Right kidney (tissue), 1 donor: ENCODE measurements around the gene ZBTB8OS.
"Not testable (repeated sequence)": the region's sequence is repeated elsewhere in the genome, so short reads cannot be mapped to it uniquely, and the experiment has no call there.

Source experiments
- DNase-seq: peaks from one replicate; pipeline ENCODE4 v3.0.0-alpha.2; 2016

The ZBTB8OS gene

DNA sequence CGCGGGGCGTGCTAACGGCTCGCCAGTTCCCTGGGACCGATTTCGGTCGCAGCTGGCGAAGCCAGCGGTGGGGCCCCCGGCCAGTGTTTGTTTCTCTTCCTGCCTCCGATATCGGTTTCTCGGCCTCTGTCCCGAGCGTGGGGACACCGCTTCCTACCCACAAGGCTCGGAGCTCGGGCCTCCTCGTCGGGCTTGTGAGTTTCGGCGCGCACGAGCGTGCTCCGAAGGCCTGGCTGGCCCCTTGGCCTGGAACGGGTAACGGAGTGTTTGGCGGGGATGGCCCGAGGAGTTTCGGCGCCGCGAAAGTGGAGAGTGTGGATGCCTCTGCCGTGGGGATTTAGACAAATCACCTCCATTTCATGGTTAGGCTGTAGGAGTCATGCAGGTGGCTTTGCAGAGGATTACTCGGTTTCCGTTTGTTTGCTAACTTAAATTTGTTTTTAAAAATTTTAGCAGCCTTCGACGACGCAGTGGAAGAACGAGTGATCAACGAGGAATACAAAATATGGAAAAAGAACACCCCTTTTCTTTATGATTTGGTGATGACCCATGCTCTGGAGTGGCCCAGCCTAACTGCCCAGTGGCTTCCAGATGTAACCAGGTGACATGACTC lies 1.2 kb upstream of the ZBTB8OS start:
- no peak for DNase-seq

DNA sequence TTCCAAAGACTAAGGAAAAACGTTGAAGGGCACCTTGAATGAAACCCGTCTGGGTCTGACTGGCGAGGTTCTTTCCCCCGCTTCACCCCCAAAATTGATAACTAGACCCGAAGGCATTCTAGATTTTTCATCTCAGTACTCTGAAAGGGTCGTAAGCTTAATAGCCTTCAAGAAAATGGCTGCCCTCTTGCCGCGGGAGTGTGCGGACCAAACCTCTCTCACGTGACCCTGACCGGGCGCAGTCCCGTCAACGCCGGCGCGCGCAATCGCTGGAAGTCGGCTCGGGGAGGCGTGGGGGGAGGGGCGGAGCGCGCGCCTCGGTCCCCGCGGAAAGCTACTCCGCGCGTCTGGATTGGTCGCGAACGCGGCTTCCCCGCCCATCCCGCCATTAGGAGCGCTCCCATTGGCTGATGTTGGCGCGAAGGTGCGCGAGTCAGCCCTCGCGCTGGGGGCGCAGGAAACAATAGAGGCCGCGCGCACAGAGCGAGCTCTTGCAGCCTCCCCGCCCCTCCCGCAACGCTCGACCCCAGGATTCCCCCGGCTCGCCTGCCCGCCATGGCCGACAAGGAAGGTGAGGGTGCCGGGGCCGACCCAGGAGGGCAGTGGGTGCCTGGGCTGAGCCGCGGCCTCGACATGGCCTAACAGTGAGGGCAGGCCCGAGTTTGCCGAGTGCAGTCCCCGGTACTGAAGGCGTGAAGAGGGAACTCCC lies 556 bp upstream of the ZBTB8OS start, which contains the start of gene RBBP4:
Gene RBBP4 (plus strand): TSS at position 457 of the 709 bp plus-strand sequence. CDS start 99 bp downstream, at position 556.
- peak; percentile 98 for DNase-seq

- DNase-seq: no peak
Observed at GRCh38 chr1:32647308-32648134, 2.8 kb downstream of the ZBTB8OS start.

GRCh38 chr1:32644426-32644825 lies 5.9 kb downstream of the ZBTB8OS start:
- no peak for DNase-seq

DNA sequence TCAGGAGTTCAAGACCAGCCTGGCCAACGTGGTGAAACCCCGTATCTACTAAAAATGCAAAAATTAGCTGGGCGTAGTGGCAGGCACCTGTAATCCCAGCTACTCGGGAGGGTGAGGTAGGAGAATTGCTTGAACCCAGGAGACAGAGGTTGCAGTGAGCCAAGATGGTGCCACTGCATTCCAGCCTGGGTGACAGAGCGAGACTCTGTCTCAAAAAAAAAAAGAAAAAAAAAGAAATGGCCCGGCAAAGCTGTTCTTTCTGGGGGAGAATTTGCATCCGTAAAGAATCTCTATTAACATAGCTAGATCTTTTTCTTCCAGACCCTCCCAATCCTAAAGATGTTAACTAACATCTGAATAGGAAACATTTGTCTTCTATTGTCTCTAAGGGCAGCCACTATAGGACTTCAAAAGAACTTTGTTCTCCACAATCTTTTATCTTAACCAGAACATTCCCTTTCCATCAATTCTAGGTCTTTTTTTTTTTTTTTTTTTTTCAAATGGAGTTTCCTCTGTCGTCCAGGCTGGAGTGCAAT lies 8.0 kb downstream of the ZBTB8OS start:
- not testable (repeated sequence) for DNase-seq

DNA sequence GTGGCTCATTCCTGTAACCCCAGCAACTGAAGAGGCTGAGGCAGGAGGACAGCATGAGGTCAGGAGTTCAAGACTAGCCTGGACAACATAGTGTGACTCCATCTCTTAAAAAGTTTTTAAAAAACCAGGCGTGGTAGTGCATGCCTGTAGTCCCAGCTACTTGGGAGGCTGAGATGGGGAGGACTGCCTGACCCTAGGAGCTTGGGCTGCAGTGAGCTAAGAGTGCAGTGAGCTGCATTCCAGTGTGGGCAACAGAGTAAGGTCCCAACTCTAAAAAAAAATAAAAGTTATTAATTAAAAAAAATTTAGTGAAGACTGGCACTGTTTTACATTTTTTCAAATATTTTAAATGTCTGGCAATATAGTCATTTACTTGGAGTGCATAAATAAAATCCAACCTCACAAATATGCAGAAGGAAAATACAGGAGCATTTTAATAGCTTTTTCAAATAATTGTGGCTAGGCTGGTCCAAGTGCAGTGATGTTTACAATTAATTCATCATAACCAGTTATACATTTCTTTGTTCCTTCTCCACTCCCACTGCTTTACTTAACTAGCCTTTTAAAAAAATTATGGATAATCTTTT lies 10.8 kb downstream of the ZBTB8OS start:
- no peak for DNase-seq

DNA sequence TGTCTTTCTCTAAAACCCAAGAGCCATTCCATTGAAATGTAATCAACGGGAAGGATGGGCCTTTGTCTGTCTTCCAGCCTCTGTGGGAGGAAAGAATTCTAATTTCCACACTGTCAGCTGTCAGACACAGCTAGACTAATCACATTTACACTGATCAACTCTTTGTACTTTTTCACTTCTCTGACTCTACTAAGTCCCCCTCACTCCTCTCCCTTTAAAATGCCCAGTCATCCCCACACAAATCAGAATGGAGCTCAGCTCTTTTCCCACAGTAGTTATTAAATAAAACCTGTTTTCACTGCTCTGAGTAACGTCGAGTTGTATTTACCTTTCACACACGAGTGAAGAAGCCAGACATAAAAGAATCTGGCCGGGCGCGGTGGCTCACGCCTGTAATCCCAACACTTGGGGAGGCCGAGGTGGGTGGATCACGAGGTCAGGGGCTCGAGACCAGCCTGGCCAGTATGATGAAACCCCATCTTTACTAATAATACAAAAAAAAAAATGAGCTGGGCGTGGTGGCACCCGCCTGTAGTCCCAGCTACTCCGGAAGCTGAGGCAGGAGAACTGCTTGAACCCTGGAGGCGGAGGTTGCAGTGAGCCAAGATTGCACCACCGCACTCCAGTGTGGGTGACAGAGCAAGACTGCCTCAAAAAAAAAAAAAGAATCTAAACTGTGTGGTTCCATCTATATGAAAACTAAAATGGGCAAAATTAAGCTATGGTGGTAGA lies 13.3 kb downstream of the ZBTB8OS start:
- DNase-seq: no peak

DNA sequence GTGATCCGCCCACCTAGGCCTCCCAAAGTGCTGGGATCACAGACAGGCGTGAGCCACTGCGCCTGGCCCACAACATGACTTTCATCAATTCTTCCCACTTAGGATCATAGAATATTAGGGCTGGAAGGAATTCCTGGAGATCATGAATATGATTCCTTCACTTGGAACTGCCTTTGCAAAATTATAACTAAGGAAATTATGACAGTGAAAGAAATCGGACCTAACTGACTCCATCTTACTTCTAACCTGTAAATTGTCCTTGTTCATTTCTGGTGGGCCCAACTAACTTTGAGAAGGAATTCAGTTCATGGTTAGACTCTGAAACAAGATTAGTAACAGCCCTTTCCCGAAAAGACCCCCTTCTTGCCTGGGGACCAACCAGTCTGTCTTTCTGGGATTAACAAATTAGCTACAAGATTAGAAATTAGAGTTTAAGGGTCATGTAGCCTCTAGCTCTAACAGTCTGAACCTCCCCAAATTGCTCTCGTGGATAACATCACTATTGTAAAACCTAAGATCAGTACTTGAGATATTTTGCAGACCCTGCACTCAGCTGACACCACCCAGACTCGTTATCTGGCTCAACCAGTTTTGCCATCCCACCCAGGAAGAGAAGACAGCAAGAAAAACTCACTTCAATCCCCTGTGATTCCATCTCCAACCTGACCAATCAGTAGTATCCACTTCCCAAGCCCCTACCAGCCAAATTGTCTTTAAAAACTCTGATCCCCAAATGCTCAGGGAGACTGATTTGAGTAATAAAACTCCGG lies 14.7 kb downstream of the ZBTB8OS start:
- DNase-seq: no peak

DNA sequence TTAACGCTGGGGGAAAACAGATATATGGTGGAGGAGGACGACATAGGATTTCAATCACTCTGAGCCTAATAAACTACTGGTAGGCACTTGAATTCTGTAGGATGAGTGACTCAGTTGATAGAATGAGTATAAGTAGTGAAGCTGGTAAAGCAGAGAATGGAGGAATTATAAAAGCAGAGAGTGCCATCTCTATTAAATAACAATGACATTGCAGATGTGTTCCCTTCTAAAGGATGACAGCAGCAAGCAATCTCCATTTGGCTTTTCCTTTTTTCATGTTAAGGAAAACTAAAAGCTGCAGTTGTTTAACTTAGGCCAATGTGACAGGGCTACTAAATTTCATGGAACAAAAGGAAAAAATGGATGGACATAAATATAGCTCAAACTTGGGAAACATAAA lies 17.5 kb downstream of the ZBTB8OS start:
- no peak for DNase-seq

GRCh38 chr1:32630173-32630572 lies 20.2 kb downstream of the ZBTB8OS start:
- DNase-seq: not testable (repeated sequence)

DNA sequence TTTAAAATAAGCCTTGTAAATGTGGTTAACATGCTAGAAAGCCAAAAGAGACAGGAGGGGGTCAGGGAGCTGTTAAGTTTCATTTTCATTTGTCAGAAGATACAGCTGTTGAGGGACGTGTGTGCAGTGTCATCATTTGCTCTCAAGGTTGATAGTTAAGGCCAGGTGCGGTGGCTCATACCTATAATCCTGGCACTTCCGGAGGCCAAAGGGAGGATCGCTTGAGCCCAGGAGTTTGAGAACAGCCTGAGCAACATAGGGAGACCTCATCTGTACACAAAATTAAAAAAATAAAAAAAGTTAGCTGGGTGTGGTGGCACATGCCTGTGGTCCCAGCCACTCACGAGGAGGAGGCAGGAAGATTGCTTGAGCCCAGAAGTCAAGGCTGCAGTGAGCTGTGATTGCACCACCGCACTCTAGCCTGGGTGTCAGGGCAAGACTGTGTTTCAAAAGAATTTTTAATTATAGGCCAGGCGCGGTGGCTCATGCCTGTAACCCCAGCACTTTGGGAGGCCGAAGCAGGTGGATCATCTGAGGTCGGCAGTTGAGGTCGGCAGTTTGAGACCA lies 22.7 kb downstream of the ZBTB8OS start:
- no peak for DNase-seq

GRCh38 chr1:32626176-32626575 lies 24.2 kb downstream of the ZBTB8OS start:
- no peak for DNase-seq

DNA sequence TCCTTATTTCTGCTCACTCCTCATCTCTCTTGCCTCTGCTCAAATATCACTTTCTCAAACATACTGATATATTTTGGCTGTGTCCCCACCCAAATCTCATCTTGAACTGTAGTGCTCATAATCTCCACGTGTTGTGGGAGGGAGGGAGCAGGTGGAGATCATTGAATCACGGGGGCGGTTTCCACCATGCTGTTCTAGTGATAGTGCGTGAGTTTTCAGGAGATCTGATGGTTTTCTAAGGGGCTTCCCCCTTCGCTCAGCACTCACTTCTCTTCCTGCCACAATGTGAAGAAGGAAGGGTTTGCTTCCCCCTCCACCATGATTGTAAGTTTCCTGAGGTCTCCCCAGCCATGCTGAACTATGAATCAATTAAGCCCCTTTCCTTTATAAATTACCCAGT lies 26.6 kb downstream of the ZBTB8OS start:
- DNase-seq: no peak

- DNase-seq: no peak
Observed at GRCh38 chr1:32622806-32623681, 27.3 kb downstream of the ZBTB8OS start.

DNA sequence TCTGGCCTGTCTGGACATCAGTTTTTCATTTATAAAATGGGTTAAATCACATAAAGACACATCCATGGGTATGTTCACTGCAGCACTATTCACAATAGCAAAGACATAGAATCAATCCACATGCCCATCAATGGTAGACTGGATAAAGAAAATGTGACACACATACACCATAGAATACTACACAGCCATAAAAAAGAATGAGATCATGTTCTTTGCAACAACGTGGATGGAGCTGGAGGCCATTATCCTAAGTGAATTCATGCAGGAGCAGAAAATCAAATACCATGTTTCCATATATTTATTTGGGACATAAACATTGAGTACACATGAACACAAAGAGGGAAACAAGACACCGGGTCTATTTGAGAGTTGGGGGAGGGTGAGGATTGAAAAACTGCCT lies 28.1 kb downstream of the ZBTB8OS start:
- DNase-seq: no peak

GRCh38 chr1:32619701-32620485 lies 30.5 kb downstream of the ZBTB8OS start:
- DNase-seq: no peak

DNA sequence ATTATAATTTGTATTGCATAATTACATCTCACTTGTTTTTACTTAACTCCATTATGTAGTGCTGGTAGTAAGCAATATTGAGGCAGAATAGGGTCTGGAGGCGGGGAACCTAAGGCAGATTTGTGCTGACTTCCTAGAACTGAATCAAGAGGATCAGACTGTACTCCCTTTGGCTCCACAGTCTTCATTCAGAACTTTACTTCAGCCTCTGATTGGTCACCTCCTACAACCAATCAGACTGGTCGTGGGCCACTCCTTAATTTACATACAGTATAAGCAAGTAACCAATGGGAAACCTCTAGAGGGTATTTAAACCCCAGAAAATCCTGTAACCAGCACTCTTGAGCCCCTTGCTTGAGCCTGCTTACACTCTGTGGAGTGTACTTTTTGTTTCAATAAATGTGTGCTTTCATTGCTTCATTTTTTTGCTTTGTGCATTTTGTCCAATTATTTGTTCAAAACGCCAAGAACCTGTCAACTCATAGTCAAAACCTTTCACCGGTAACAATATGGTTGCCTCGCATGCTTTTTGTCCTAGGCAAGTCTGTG lies 31.6 kb downstream of the ZBTB8OS start:
- DNase-seq: no peak

DNA sequence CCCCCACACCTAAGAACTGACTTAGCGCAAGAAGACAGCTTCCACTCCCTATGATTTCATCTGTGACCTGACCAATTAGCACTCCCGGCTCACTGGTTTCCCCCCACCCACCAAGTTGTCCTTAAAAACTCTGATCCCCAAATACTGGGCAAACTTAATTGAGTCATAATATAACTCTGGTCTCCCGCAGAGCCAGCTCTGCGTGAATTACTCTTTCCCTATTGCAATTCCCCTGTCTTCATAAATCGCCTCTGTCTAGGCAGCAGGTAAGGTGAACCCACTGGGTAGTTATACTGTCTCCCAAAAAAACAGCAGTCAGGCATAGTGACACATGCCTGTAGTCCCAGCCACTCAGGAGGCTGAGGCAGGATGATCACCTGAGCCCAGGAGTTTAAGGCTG lies 36.9 kb downstream of the ZBTB8OS start:
- no peak for DNase-seq
